ENCODE data around the gene CRYBG1.

Gene CRYBG1

DNA sequence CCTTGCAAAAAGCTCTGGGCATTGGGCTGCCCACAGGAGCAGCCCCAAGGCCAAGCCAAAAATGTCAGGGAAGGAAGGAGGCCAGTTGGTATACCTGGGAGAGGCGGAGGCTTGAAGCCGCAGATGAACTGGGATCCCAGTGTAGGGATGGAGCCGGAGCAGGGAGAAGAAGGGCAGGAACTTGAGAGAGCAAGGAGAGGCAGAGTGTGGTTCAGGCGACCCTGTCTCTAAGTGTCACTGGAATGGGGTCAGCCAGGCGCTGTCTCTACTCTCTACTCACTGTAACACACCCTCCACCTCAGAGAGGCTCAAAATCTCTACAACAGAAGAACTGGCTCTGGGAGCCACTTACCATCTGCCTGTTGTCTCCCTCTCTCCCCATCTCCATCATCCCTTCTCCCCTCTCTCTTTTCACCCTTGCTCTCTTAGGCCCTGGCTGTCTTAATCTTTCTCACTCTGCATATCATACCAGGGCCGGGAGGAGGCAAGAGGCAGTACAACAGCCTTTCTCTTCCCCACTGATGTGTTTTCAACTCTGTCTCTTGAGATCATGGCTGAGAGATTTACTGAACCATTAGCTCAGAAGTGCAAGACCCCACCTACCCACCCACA, 93.3 kb downstream of the CRYBG1 start:
- H3K9ac ChIP-seq (ENCODE audit: low read depth, low read length, poor library complexity, severe bottlenecking) = no peak overlapping the region

DNA sequence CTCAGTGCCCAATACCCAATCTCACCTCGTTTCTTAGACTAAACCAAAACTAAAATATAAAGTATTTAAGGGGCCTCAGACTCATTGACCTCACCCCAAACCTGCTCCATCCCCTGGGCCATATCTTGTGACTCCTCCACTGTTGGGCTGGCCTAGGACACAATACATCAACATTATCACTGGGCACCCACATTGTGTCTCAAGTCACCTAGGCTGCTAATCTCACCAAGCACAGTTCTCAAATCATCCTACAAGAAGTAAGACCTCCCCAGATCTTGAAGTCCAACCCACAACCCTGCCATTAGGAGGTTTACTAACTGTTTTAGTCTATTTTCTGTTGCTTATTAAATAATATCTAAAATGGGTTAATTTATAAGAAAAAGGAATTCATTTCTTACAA, 96.2 kb downstream of the CRYBG1 start:
- Histone ChIP-seq H2AFZ (ENCODE audit: low read length) (no peak overlapping the region), H4K20me1 (ENCODE audit: insufficient read depth, low read length, poor library complexity, severe bottlenecking) (no peaks in the 10 kb centered on the region), H3K4me1 (ENCODE audit: insufficient read depth, low read length, poor library complexity, severe bottlenecking) (no peaks in the 10 kb centered on the region), H3K9ac (ENCODE audit: low read depth, low read length, poor library complexity, severe bottlenecking) (no peak overlapping the region), H3K4me2 (ENCODE audit: low read depth, low read length, poor library complexity, severe bottlenecking) (no peak overlapping the region), H3K9me2 (replicated peaks; ENCODE audit: low read depth, low read length) (no peaks in the 10 kb centered on the region), H3K36me3 (ENCODE audit: insufficient read depth, low read length) (no peaks in the 10 kb centered on the region), H3K9me3 (ENCODE audit: insufficient read depth, low read depth, low read length) (no peaks in the 10 kb centered on the region), H3F3A (ENCODE audit: low read depth) (no peaks in the 10 kb centered on the region), H3K27me3 (ENCODE audit: insufficient read depth, low read length, poor library complexity, severe bottlenecking) (no peaks in the 10 kb centered on the region), H3K4me3 (ENCODE audit: low read length, poor library complexity, severe bottlenecking) (no peak overlapping the region), H3K79me2 (ENCODE audit: insufficient read depth, low read length) (no peaks in the 10 kb centered on the region)
- no peak for TF ChIP-seq EZH2phosphoT487 (IDR thresholded peaks at IDR 0.05; ENCODE audit: borderline replicate concordance)
- TF ChIP-seq, protein P1, sequence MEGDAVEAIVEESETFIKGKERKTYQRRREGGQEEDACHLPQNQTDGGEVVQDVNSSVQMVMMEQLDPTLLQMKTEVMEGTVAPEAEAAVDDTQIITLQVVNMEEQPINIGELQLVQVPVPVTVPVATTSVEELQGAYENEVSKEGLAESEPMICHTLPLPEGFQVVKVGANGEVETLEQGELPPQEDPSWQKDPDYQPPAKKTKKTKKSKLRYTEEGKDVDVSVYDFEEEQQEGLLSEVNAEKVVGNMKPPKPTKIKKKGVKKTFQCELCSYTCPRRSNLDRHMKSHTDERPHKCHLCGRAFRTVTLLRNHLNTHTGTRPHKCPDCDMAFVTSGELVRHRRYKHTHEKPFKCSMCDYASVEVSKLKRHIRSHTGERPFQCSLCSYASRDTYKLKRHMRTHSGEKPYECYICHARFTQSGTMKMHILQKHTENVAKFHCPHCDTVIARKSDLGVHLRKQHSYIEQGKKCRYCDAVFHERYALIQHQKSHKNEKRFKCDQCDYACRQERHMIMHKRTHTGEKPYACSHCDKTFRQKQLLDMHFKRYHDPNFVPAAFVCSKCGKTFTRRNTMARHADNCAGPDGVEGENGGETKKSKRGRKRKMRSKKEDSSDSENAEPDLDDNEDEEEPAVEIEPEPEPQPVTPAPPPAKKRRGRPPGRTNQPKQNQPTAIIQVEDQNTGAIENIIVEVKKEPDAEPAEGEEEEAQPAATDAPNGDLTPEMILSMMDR (conservative IDR thresholded peaks at IDR 0.05; ENCODE audit: low read length) = no peak

More for the DNA sequence above, 93.3 kb downstream of the CRYBG1 start:
- Histone ChIP-seq H3K9me3 (ENCODE audit: insufficient read depth, low read depth, low read length) (no peaks in the 10 kb centered on the region), H3K27me3 (ENCODE audit: insufficient read depth, low read length, poor library complexity, severe bottlenecking) (no peaks in the 10 kb centered on the region), H3K36me3 (ENCODE audit: insufficient read depth, low read length) (no peaks in the 10 kb centered on the region), H3F3A (ENCODE audit: low read depth) (no peaks in the 10 kb centered on the region), H3K4me1 (ENCODE audit: insufficient read depth, low read length, poor library complexity, severe bottlenecking) (no peaks in the 10 kb centered on the region), H3K4me3 (ENCODE audit: low read length, poor library complexity, severe bottlenecking) (no peak overlapping the region), H3K79me2 (ENCODE audit: insufficient read depth, low read length) (no peaks in the 10 kb centered on the region), H3K4me2 (ENCODE audit: low read depth, low read length, poor library complexity, severe bottlenecking) (no peak overlapping the region), H2AFZ (ENCODE audit: low read length) (no peak overlapping the region), H4K20me1 (ENCODE audit: insufficient read depth, low read length, poor library complexity, severe bottlenecking) (no peaks in the 10 kb centered on the region), H3K9me2 (replicated peaks; ENCODE audit: low read depth, low read length) (no peaks in the 10 kb centered on the region)
- no peak for TF ChIP-seq EZH2phosphoT487 (IDR thresholded peaks at IDR 0.05; ENCODE audit: borderline replicate concordance)
- TF ChIP-seq, protein P1 (conservative IDR thresholded peaks at IDR 0.05; ENCODE audit: low read length) = no peak

DNA sequence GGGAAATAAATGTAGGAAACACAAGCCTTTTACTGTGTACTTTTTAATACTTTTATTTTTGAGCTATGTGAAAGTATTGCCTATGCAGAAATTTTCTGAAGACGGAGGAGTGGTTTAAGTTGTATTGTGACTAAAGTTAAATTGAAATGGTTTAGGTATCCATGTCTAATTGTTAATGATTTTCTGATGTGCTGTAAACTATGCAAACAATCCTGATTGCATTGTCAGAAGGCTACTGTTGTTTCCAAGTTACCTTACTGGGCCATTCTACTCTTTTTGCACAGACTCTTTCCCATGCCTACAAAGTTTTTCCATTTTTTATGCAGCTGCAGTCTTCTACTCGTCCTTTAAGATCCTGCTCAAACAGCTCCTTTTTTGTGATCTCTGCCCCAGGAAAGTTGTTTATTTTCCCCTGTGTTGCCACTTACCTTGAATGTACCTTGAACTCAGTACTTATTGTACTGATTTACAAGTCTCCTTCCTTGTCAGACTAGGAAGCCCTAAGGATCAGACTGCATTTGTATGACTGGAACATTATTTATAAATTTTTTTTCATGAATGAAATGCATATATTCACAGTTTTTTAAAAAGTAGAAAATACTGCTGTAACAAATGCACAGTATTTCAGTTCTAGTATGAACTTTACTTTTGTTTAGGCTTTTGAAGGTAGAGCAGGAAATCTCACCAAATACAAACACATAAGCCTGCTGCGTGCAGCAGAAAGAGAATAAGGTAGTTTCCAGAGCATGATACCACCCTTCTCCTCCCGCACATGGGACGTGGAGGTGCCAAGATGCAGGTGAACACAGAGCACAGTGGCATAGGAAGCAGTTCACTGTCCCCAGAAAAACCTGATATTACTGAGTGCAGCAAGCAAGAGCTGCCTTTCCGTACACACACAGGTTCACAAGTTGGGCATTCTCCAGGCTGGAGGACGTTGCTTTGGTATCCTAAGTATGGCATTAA, 97.8 kb downstream of the CRYBG1 start:
- Histone ChIP-seq H3K79me2 (ENCODE audit: insufficient read depth, low read length) (no peaks in the 10 kb centered on the region), H2AFZ (ENCODE audit: low read length) (no peak overlapping the region), H3K27me3 (ENCODE audit: insufficient read depth, low read length, poor library complexity, severe bottlenecking) (no peaks in the 10 kb centered on the region), H3K4me1 (ENCODE audit: insufficient read depth, low read length, poor library complexity, severe bottlenecking) (no peaks in the 10 kb centered on the region), H3K4me2 (ENCODE audit: low read depth, low read length, poor library complexity, severe bottlenecking) (no peak overlapping the region), H3K4me3 (ENCODE audit: low read length, poor library complexity, severe bottlenecking) (no peak overlapping the region), H3K9me2 (replicated peaks; ENCODE audit: low read depth, low read length) (no peaks in the 10 kb centered on the region), H3K9ac (ENCODE audit: low read depth, low read length, poor library complexity, severe bottlenecking) (no peak overlapping the region), H3K9me3 (ENCODE audit: insufficient read depth, low read depth, low read length) (no peaks in the 10 kb centered on the region), H3F3A (ENCODE audit: low read depth) (no peaks in the 10 kb centered on the region), H3K36me3 (ENCODE audit: insufficient read depth, low read length) (no peaks in the 10 kb centered on the region), H4K20me1 (ENCODE audit: insufficient read depth, low read length, poor library complexity, severe bottlenecking) (no peaks in the 10 kb centered on the region)
- TF ChIP-seq EZH2phosphoT487 (IDR thresholded peaks at IDR 0.05; ENCODE audit: borderline replicate concordance) = no peak
- TF ChIP-seq, protein P1 (conservative IDR thresholded peaks at IDR 0.05; ENCODE audit: low read length) = no peak

Data from Loucy (cell line).